ENCODE data around the gene ANKS6. TPM values are rescaled to one million over a fixed set of nuclear protein-coding genes. Genes with fewer than 3 reads are reported as not detected.

ANKS6 gene
- total RNA-seq, 1 experiment from 2014 or later: 19.6 TPM

- CTCF ChIA-PET: no interaction called here
- DNase-seq (ENCODE audit: low read depth, low spot score) (no peak), ATAC-seq (no peak)
- POLR2A ChIA-PET: interaction anchor here (0.6 kb wide), 1 partner anchor 222 kb away, joined by 21 read pairs; no protein-coding TSS in a partner anchor
- Histone ChIP-seq H3K4me1 (ENCODE audit: control insufficient read depth, insufficient read depth, low read length) (no peaks in the 10 kb centered on the region), H3K4me3 (ENCODE audit: low read depth in 2 of 2, low read length in 2 of 2) (no peak overlapping the region), H3K27me3 (ENCODE audit: control insufficient read depth, insufficient read depth, low read length) (no peaks in the 10 kb centered on the region), H3K27ac (ENCODE audit: low read length) (no peak overlapping the region), H3K9me3 (ENCODE audit: control insufficient read depth, insufficient read depth, low read depth, low read length) (no peaks in the 10 kb centered on the region), H3K36me3 (ENCODE audit: control insufficient read depth, insufficient read depth, low read length) (no peaks in the 10 kb centered on the region; the same call in 1 of the 2 replicates)
- intact Hi-C loops (cut with micrococcal nuclease; ENCODE audit: unreplicated experiment): no loop called here
- TF ChIP-seq POLR2AphosphoS5 (IDR thresholded peaks at IDR 0.05; ENCODE audit: low read depth, low read length): no peak
- no peak for TF ChIP-seq REST (IDR thresholded peaks at IDR 0.05; ENCODE audit: insufficient read depth in 1 of 2, low read depth in 2 of 2, low read length in 1 of 2)
- no peak for TF ChIP-seq SIN3A (IDR thresholded peaks at IDR 0.05; ENCODE audit: borderline replicate concordance, insufficient read depth, low read depth, low read length)
- no peak for TF ChIP-seq CTCF (IDR thresholded peaks at IDR 0.05)
- no peak for TF ChIP-seq TCF7L2 (IDR thresholded peaks at IDR 0.05; ENCODE audit: low read depth, low read length)
- no TSS peak for BruUV-seq (replicated peaks)
- in situ Hi-C loops (cut with HindIII; ENCODE audit: low pct_unique_long_range_greater_than_20kb, low sequenced_read_pairs): no loop called here
These were observed 11.2 kb downstream of the ANKS6 start for GRCh38 chr9:98784831-98785806.

GRCh38 chr9:98783518-98784226 lies 12.7 kb downstream of the ANKS6 start:
- intact Hi-C loops (cut with micrococcal nuclease; ENCODE audit: unreplicated experiment): no loop called here
- Histone ChIP-seq H3K9me3 (ENCODE audit: control insufficient read depth, insufficient read depth, low read depth, low read length) (no peaks in the 10 kb centered on the region), H3K36me3 (ENCODE audit: control insufficient read depth, insufficient read depth, low read length) (no peaks in the 10 kb centered on the region; the same call in 1 of the 2 replicates), H3K27ac (ENCODE audit: low read length) (no peak overlapping the region), H3K27me3 (ENCODE audit: control insufficient read depth, insufficient read depth, low read length) (no peaks in the 10 kb centered on the region), H3K4me3 (ENCODE audit: low read depth in 2 of 2, low read length in 2 of 2) (no peak overlapping the region), H3K4me1 (ENCODE audit: control insufficient read depth, insufficient read depth, low read length) (no peaks in the 10 kb centered on the region)
- TF ChIP-seq CTCF (IDR thresholded peaks at IDR 0.05) (no peak), REST (IDR thresholded peaks at IDR 0.05; ENCODE audit: insufficient read depth in 1 of 2, low read depth in 2 of 2, low read length in 1 of 2) (no peak), TCF7L2 (IDR thresholded peaks at IDR 0.05; ENCODE audit: low read depth, low read length) (no peak), SIN3A (IDR thresholded peaks at IDR 0.05; ENCODE audit: borderline replicate concordance, insufficient read depth, low read depth, low read length) (no peak), POLR2AphosphoS5 (IDR thresholded peaks at IDR 0.05; ENCODE audit: low read depth, low read length) (no peak)
- no TSS peak for BruUV-seq (replicated peaks)
- no peak for ATAC-seq
- POLR2A ChIA-PET: no interaction called here
- CTCF ChIA-PET: no interaction called here
- no peak for DNase-seq (ENCODE audit: low read depth, low spot score)
- in situ Hi-C loops (cut with HindIII; ENCODE audit: low pct_unique_long_range_greater_than_20kb, low sequenced_read_pairs): no loop called here
